Suprapubic skin (tissue), 4 donors: ENCODE data around the gene SMG6. TPM values are rescaled to one million over a fixed set of nuclear protein-coding genes. Genes with fewer than 3 reads are reported as not detected.

Experiments used
- DNase-seq, 2 donors: peaks; one replicate each; pipeline ENCODE4 v3.0.0-alpha.2; 2019; ENCODE audit warnings: low spot score in 2 of 2
- H3K27ac ChIP-seq: fragments of 200-600 bp; sonication (generic); one replicate; pipeline ENCODE4 v1.5.1; 2019
- H3K27me3 ChIP-seq: fragments of 200-600 bp; sonication (generic); one replicate; pipeline ENCODE4 v1.5.1; 2019
- H3K36me3 ChIP-seq: fragments of 200-600 bp; sonication (generic); one replicate; pipeline ENCODE4 v1.5.1; 2019
- H3K4me1 ChIP-seq: fragments of 200-600 bp; sonication (generic); one replicate; pipeline ENCODE4 v1.5.1; 2019
- H3K4me3 ChIP-seq: fragments of 200-600 bp; sonication (generic); one replicate; pipeline ENCODE4 v1.5.1; 2019; ENCODE audit warnings: mild to moderate bottlenecking
- H3K9me3 ChIP-seq: fragments of 200-600 bp; sonication (generic); one replicate; pipeline ENCODE4 v1.5.1; 2019
- CTCF ChIP-seq, 2 donors: fragments of 200-600 bp in 1 of 2; fragments of 450-650 bp in 1 of 2; sonication (generic) in 1 of 2; IDR thresholded peaks; one replicate each; pipeline ENCODE4 v1.5.1; 2016 to 2019; ENCODE audit warnings: antibody characterized with exemption in 2 of 2, mild to moderate bottlenecking in 1 of 2, moderate library complexity in 1 of 2
- EP300 ChIP-seq: sonication (generic); formaldehyde crosslinking; IDR thresholded peaks from one replicate; pipeline ENCODE4 v1.6.1; 2017; ENCODE audit warnings: antibody characterized with exemption
- POLR2A ChIP-seq, 2 donors: fragments of 450-650 bp; IDR thresholded peaks; one replicate each; pipeline ENCODE4 v1.6.1; 2017; ENCODE audit warnings: antibody characterized with exemption in 2 of 2, mild to moderate bottlenecking in 2 of 2, moderate library complexity in 2 of 2
- POLR2AphosphoS5 ChIP-seq, 3 donors: sonication (generic); formaldehyde crosslinking; IDR thresholded peaks; one replicate each; pipeline ENCODE4 v1.6.1; 2017; ENCODE audit warnings: antibody characterized with exemption in 3 of 3
- WGBS: methylation state at CpG from one replicate; pipeline ENCODE4 v1.1.5; 2018; 5-methylcytosine and 5-hydroxymethylcytosine counted together
- total RNA-seq, 4 donors: library from RNA; depleted of rRNA; stranded (reverse); fragments of >200 nt; gene quantifications; one replicate each; pipeline ENCODE4 v1.1.0, GENCODE V29; 2016

Gene SMG6
- total RNA-seq, 4 donors from 2014 or later: 29.6 to 58.6 (median 45.5) TPM

GRCh38 chr17:2090804-2091534, 212.6 kb downstream of the SMG6 start:
- Histone ChIP-seq H3K4me3 (no peak overlapping the region), H3K36me3 (no peaks in the 10 kb centered on the region), H3K27ac (peak overlapping the region; percentile 78), H3K9me3 (no peaks in the 10 kb centered on the region), H3K27me3 (no peaks in the 10 kb centered on the region), H3K4me1 (peaks cover 75% of the 10 kb centered on the region)
- 19% methylated on average over 2 of the region's 2 CpGs for WGBS
- peak in 1 of 2 donors; percentile 83 for DNase-seq
- TF ChIP-seq CTCF (IDR thresholded peaks at IDR 0.05) (peak in 1 of 2 donors; percentile 28), POLR2A (IDR thresholded peaks at IDR 0.05) (no peak), EP300 (no peak), POLR2AphosphoS5 (IDR thresholded peaks at IDR 0.05) (peak in 1 of 3 donors; percentile 44)

DNA sequence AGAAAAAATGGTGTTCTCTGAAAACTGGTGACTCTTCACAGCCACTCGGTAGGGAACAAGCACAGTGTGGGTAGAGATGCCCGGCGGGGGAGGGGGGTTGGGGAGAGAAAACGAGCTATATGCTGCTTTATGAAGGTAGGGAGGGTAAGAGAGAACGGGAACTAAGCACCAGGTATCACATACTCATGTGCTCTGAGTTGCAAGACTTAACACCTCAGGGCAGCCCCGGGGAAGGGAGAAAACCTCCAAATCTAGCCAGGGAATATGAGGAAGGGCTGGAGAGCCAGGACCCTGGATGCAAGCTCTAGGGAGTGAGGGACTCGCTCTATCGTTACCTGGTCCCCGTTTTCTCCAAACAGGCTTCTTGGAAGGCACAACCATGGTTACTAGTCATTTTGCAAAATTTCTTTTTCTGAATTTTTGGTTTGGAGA, 213.4 kb downstream of the SMG6 start:
- no peak for DNase-seq
- TF ChIP-seq POLR2A (IDR thresholded peaks at IDR 0.05) (no peak), EP300 (no peak), POLR2AphosphoS5 (IDR thresholded peaks at IDR 0.05) (no peak), CTCF (IDR thresholded peaks at IDR 0.05) (no peak)
- H3K27ac ChIP-seq: peak overlapping the region; percentile 78
- no peaks in the 10 kb centered on the region for H3K9me3 ChIP-seq
- WGBS: 60% methylated on average over 9 of the region's 9 CpGs
- H3K36me3 ChIP-seq: no peaks in the 10 kb centered on the region
- peaks cover 76% of the 10 kb centered on the region for H3K4me1 ChIP-seq
- peak overlapping the region; percentile 40 for H3K4me3 ChIP-seq
- H3K27me3 ChIP-seq: no peaks in the 10 kb centered on the region

DNA sequence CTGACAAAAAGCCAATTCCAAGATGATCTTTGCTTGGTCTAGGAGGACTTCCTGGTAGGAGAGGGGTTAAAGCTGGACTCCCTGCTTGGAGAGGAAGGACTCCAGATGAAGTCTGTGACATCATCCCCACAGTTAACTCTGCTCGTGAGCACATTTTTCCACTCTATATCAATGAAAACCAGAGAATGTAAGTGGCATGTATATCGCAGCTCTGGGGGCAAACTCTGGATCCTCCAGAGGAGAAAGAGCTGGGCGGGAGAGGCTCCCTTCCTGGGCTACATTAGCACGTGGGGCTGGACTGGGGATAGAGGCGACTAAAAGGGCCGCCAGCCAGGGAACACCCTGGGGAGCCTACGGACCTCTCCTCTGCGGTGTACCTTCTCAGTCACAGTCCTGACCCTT, 214.6 kb downstream of the SMG6 start:
- TF ChIP-seq CTCF (IDR thresholded peaks at IDR 0.05) (no peak), EP300 (no peak), POLR2AphosphoS5 (IDR thresholded peaks at IDR 0.05) (no peak)
- H3K4me3 ChIP-seq: peak overlapping the region; percentile 40
- no peaks in the 10 kb centered on the region for H3K27me3 ChIP-seq
- H3K27ac ChIP-seq: peak overlapping the region; percentile 78
- 37% methylated on average over 8 of the region's 8 CpGs for WGBS
- H3K9me3 ChIP-seq: no peaks in the 10 kb centered on the region
- peaks cover 76% of the 10 kb centered on the region for H3K4me1 ChIP-seq
- no peaks in the 10 kb centered on the region for H3K36me3 ChIP-seq
- no peak for DNase-seq

DNA sequence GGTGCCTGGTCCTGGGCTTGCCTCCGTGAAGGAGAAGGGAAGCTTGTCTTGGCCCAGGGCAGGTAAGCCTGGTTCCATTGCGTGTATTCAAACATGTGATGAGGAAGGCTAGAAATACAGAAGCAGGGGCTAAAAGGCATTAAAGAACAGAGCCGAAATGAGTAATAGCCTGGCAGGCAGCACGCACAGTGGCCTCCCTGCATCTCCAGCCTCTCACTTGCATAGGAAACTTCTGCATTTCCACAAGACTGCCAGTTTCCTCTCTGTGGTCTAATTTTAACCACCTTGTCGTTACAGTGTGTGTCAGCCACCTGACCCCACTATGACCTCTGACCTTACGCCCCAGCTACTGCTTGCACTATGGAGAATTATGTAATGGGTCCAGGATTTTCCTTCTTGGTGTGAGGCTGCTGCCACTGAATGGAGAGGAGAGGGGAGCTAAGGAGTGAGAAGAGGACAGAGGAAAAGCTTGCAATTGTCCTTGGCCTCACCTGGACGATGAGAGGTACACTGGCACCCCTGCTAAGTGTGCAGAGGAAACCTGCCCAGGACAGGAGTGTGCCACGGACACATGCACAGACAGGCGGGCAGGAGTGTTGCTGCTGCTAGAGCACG, 215.9 kb downstream of the SMG6 start:
- whole genome bisulfite sequencing: 57% methylated on average over 10 of the region's 10 CpGs
- no peak overlapping the region for H3K27ac ChIP-seq

GRCh38 chr17:2086306-2086705, 217.3 kb downstream of the SMG6 start:
- 80% methylated on average over 3 of the region's 3 CpGs for WGBS
- peaks cover 89% of the 10 kb centered on the region for H3K4me1 ChIP-seq

More for the DNA sequence above, 215.9 kb downstream of the SMG6 start:
- Histone ChIP-seq H3K4me1 (peaks cover 87% of the 10 kb centered on the region), H3K4me3 (no peak overlapping the region), H3K9me3 (no peaks in the 10 kb centered on the region), H3K27me3 (no peaks in the 10 kb centered on the region), H3K36me3 (no peaks in the 10 kb centered on the region)
- TF ChIP-seq POLR2AphosphoS5 (IDR thresholded peaks at IDR 0.05): peak in 1 of 3 donors; percentile 38
- TF ChIP-seq EP300: no peak
- DNase-seq: peak in 1 of 2 donors; percentile 71

More at GRCh38 chr17:2086306-2086705, 217.3 kb downstream of the SMG6 start:
- H3K27ac ChIP-seq: peak overlapping the region; percentile 77
- H3K9me3 ChIP-seq: no peaks in the 10 kb centered on the region
- DNase-seq: no peak
- TF ChIP-seq EP300: no peak
- TF ChIP-seq POLR2A (IDR thresholded peaks at IDR 0.05): no peak
- TF ChIP-seq CTCF (IDR thresholded peaks at IDR 0.05): no peak
- no peak for TF ChIP-seq POLR2AphosphoS5 (IDR thresholded peaks at IDR 0.05)
- H3K27me3 ChIP-seq: no peaks in the 10 kb centered on the region
- no peak overlapping the region for H3K4me3 ChIP-seq
- H3K36me3 ChIP-seq: peaks cover 13% of the 10 kb centered on the region
